GM23248 (cell line): ENCODE measurements around the gene IGFL3.

ENCODE experiments used
- EZH2 ChIP-seq: fragments of 200-600 bp; sonication (generic); IDR thresholded peaks from 2 replicates; pipeline ENCODE4 v1.6.1; 2018; ENCODE audit warnings: antibody characterized with exemption, mild to moderate bottlenecking; ENCODE audit not compliant: insufficient read depth, poor library complexity, severe bottlenecking
- EZH2phosphoT487 ChIP-seq: fragments of 200-600 bp; sonication (generic); IDR thresholded peaks from 2 replicates; pipeline ENCODE4 v1.6.1; 2018; ENCODE audit warnings: antibody characterized with exemption, moderate library complexity, mild to moderate bottlenecking, low read depth; ENCODE audit not compliant: insufficient read depth

- no peak for TF ChIP-seq EZH2phosphoT487
- TF ChIP-seq EZH2: no peak
These were observed 8.9 kb downstream of the IGFL3 start for GRCh38 chr19:46115396-46116106.
